ENCODE results near the gene PBX3.

GRCh38 chr9:125841444-125841843, 94.3 kb downstream of the PBX3 start:
- TF ChIP-seq CTCF (IDR thresholded peaks at IDR 0.05; ENCODE audit: insufficient read depth, low read length, poor library complexity, severe bottlenecking) (no peak), EZH2phosphoT487 (conservative IDR thresholded peaks at IDR 0.05; ENCODE audit: low read length) (no peak)
